ENCODE measurements around the gene RSRC1.

GRCh38 chr3:158109804-158110657 lies at the start of gene RSRC1:
- no peak for TF ChIP-seq EZH2 (IDR thresholded peaks at IDR 0.05; ENCODE audit: low read length)
- TF ChIP-seq CTCF (optimal IDR thresholded peaks at IDR 0.05 in 1 of 3, IDR thresholded peaks at IDR 0.05 in 1 of 3, conservative IDR thresholded peaks at IDR 0.05 in 1 of 3; ENCODE audit: extremely low read depth in 1 of 3, insufficient read depth in 2 of 3, low read length in 3 of 3), result peak in 1 of 3 experiments; percentile 22

All from keratinocyte (primary cell).